NCI-H345 treated with DMSO at 0.1 percent for 48 hours (cell line): ENCODE data around the gene KRT222.

Source experiments
- DNase-seq: peaks from one replicate; lab custom pipeline; 2025; ENCODE audit not compliant: unreplicated experiment; lab: John Stamatoyannopoulos, UW

Gene KRT222

GRCh38 chr17:40615841-40616476, 49.0 kb downstream of the KRT222 start:
- no peak for DNase-seq

- DNase-seq = no peak
Observed at GRCh38 chr17:40615068-40615840, 49.7 kb downstream of the KRT222 start.

- no peak for DNase-seq
Observed at GRCh38 chr17:40614431-40615067, 50.4 kb downstream of the KRT222 start.

GRCh38 chr17:40613467-40614154, 51.4 kb downstream of the KRT222 start:
- no peak for DNase-seq

GRCh38 chr17:40612599-40613244, 52.3 kb downstream of the KRT222 start:
- no peak for DNase-seq

- DNase-seq = no peak
Observed at GRCh38 chr17:40611840-40612474, 53.0 kb downstream of the KRT222 start.

- DNase-seq = no peak
Observed at GRCh38 chr17:40610359-40610758, 54.6 kb downstream of the KRT222 start.

- no peak for DNase-seq
Observed at GRCh38 chr17:40608061-40608581, 56.9 kb downstream of the KRT222 start.

- DNase-seq = no peak
Observed at GRCh38 chr17:40607641-40608040, 57.3 kb downstream of the KRT222 start.

- DNase-seq = no peak
Observed at GRCh38 chr17:40606548-40607353, 58.2 kb downstream of the KRT222 start.

- DNase-seq = no peak
Observed at GRCh38 chr17:40605306-40605705, 59.7 kb downstream of the KRT222 start.
